ENCODE data around the gene MN1.

MN1 gene

DNA sequence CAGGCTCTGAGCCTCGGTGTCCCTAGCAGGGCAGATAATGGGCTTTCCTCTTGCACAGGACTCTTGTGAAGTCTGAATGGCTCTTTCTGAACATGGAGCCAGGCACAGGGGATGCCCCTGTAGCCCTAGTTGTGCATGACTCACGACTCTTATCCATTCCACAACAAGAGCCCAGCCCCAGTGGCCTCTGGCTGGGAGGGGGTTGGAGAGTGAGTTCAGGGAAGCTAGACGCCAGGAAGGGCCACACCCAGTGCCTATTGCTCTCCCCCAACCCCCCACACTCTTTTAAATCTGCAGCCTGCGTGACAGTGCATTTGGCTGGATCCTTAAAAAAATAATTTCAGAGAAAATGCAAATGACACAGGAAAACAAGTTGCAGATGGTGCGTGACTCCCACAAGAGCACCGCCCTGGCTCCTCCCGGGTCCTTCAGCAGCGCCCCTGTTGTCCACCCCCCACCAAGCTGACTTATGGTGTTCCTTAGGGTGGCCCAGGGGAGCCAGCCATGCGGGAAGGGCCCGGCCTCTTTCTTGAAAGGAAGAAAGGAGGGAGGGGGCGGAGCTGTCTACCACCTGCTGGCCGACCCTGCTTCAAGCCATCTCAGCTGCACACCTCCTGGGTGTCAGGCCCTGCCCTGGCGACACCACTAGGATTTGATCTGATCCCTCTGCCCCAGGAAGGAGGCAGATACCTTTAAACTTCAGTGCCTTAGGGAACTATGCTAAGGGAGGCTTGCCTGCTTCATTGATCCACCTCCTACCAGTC, 74.7 kb downstream of the MN1 start:
- H3K4me3 ChIP-seq (ENCODE audit: low read depth, low read length), result no peak overlapping the region
- TF ChIP-seq, protein P1, sequence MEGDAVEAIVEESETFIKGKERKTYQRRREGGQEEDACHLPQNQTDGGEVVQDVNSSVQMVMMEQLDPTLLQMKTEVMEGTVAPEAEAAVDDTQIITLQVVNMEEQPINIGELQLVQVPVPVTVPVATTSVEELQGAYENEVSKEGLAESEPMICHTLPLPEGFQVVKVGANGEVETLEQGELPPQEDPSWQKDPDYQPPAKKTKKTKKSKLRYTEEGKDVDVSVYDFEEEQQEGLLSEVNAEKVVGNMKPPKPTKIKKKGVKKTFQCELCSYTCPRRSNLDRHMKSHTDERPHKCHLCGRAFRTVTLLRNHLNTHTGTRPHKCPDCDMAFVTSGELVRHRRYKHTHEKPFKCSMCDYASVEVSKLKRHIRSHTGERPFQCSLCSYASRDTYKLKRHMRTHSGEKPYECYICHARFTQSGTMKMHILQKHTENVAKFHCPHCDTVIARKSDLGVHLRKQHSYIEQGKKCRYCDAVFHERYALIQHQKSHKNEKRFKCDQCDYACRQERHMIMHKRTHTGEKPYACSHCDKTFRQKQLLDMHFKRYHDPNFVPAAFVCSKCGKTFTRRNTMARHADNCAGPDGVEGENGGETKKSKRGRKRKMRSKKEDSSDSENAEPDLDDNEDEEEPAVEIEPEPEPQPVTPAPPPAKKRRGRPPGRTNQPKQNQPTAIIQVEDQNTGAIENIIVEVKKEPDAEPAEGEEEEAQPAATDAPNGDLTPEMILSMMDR (IDR thresholded peaks at IDR 0.05; ENCODE audit: control insufficient read depth, extremely low read depth, insufficient read depth), result no peak
- no peak for DNase-seq (ENCODE audit: low read depth)

DNA sequence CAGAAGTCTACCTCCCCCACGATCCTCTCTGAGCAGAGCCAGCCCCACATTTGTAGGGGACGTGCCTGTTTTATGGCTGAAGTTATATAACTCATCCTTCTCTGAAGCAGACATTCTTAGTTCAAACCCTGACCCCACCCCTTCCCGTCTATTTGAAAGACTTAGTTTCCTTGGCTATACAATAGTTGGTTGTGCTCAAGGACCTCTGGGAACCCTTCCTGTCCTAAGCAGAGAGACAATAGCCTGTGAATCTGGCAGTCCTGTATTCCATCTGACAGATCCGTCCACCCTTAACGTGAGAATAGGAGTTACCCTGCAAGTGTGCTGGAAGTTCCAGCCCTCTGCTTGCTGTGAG, 75.2 kb downstream of the MN1 start:
- H3K4me3 ChIP-seq (ENCODE audit: low read depth, low read length), result no peak overlapping the region
- TF ChIP-seq, protein P1 (IDR thresholded peaks at IDR 0.05; ENCODE audit: control insufficient read depth, extremely low read depth, insufficient read depth), result no peak

DNA sequence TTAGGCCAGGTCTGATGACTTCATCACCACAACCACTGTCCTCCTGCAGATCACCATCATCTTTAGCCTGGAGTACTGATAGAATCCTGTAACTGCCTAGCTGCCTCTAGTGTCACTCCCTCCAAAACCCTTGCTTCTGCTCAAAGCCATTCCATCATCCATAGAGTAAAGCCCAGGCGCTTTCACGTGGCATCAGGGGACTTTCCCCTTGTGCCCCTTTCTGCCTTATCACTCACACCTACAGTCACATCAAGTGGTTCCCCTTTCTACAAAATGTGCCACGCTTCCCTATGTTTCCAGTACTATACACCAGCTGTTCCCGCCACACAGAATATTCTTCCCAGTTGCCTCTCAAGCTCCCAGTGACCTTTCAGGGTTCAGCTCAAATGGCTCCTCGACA, 75.9 kb downstream of the MN1 start:
- TF ChIP-seq, protein P1 (IDR thresholded peaks at IDR 0.05; ENCODE audit: control insufficient read depth, extremely low read depth, insufficient read depth), result no peak
- H3K4me3 ChIP-seq (ENCODE audit: low read depth, low read length), result no peak overlapping the region
- DNase-seq (ENCODE audit: low read depth), result no peak

More for the DNA sequence above, 75.2 kb downstream of the MN1 start:
- no peak for DNase-seq (ENCODE audit: low read depth)

DNA sequence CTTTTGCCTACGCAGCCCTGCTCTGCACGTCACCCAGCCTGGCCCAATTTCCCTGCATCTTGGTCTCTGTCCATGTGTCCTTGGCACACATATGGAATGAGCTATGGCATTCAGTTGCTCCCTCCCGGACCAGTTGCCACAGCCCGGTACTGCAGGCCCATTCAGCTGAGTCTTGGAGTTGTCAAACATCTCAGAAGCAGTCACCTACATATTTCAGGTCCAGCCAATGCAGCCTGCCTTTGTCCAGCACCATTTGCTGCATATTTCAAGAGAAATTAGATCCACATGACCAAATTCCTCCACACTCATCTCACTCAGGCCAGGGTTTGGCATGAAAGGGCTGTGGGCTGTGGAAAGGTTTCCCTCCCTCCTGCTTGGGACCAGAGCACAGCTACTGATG, 76.8 kb downstream of the MN1 start:
- DNase-seq (ENCODE audit: low read depth), result no peak
- no peak overlapping the region for H3K4me3 ChIP-seq (ENCODE audit: low read depth, low read length)
- TF ChIP-seq, protein P1 (IDR thresholded peaks at IDR 0.05; ENCODE audit: control insufficient read depth, extremely low read depth, insufficient read depth), result no peak

DNA sequence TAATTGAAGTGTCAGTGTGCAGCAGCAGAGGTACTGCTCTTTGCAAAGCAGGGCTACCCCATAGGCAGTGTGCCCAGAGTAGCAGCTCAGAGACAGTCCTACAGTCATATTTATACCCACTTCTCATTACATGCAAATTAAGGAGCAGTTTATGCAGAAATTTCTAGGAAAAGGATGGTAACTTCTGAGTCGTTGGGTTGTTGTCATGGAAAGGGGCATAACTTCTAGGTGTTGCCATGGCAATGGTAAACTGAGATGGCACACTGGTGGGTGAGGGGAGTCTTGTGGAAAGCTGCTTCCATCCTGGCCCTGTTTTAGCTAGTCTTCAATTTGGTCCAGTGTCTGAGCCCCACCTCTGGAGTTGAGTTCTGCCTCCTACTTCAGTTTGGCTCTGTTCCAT, 77.4 kb downstream of the MN1 start:
- H3K4me3 ChIP-seq (ENCODE audit: low read depth, low read length), result no peak overlapping the region
- no peak for DNase-seq (ENCODE audit: low read depth)
- TF ChIP-seq, protein P1 (IDR thresholded peaks at IDR 0.05; ENCODE audit: control insufficient read depth, extremely low read depth, insufficient read depth), result no peak

DNA sequence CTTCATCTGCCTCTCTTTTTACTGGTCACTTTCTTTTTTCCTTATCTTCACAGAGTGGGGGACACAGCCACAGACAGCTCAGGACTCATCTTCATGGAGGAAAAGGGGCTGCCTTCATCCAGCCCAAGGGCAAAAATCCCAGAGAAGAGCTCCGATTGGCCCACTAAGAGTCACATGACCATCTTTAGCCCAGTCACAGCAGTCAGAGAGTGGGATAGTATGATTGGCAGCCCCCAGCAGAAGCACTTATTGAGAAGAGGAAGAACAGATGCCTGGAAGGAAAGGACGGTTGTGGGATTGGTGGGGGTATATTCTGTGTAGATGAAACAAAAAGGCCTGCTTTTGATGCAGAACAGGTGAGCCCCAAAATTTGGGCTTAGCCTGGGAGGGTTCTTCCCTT, 77.8 kb downstream of the MN1 start:
- no peak overlapping the region for H3K4me3 ChIP-seq (ENCODE audit: low read depth, low read length)
- DNase-seq (ENCODE audit: low read depth), result no peak
- TF ChIP-seq, protein P1 (IDR thresholded peaks at IDR 0.05; ENCODE audit: control insufficient read depth, extremely low read depth, insufficient read depth), result no peak

DNA sequence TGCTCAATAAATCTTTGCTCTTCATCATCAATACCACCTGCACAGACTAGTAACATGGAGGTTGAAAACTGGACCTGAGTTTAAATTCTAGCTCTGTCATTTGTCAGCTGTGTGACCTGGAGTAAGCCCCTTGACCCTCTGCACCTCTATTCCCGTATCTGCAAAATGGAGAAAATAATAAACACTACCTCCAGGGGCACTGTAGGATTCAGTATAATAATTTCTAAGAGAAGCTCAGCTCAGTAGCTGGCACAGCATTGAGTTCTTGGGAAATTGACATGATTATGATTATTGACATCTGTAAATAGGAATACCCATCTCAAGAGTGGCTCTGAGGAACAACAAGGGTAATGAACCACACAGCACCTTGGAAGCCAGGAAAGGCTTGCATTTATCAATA, 78.4 kb downstream of the MN1 start:
- TF ChIP-seq, protein P1 (IDR thresholded peaks at IDR 0.05; ENCODE audit: control insufficient read depth, extremely low read depth, insufficient read depth), result no peak
- no peak overlapping the region for H3K4me3 ChIP-seq (ENCODE audit: low read depth, low read length)
- DNase-seq (ENCODE audit: low read depth), result no peak

All from LNCaP clone FGC (cell line).